NCI-H345 treated with DMSO at 0.1 percent for 48 hours (cell line): Measurements from ENCODE around the gene ZNF846.
"Not testable (repeated sequence)": the region's sequence is repeated elsewhere in the genome, so short reads cannot be mapped to it uniquely, and the experiment has no call there.

ENCODE experiments used
- DNase-seq: peaks from one replicate; lab custom pipeline; 2025; ENCODE audit not compliant: unreplicated experiment; lab: John Stamatoyannopoulos, UW

Gene ZNF846

GRCh38 chr19:9768175-9769112 is at the start of gene ZNF846:
ZNF846 (minus strand) TSS chr19:9768738; CDS start chr19:9764950, 3,788 bp downstream.
- DNase-seq: peak; percentile 89

DNA sequence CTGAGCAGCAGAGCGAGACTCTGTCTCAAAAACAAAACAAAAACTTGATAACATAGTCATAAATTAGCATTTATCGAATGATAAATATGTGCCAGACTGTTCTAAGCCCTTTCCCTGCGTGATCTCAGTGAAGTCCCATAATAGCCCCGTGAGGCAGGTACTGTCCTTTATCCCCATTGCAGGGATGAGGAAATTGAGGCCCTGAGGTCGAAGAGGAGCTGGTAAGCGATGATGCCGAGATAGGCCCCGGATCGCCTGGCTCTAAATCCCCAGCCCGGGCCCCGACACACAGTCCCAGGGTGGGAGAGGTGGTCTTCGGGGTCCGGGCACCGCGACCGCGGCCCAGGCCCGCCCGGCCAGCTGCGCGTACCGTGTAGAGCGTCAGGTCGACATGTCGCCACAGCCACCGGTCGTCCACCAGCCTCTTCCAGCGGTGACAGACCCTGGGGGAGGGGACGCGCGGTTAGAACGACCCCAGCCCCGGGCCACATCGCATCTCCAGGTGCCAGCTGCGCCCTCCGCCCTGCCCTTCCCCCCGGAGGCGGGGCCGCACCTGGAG is 49.7 kb upstream of the ZNF846 start:
- DNase-seq: no peak

GRCh38 chr19:9811139-9811538 is 42.6 kb upstream of the ZNF846 start:
- no peak for DNase-seq

DNA sequence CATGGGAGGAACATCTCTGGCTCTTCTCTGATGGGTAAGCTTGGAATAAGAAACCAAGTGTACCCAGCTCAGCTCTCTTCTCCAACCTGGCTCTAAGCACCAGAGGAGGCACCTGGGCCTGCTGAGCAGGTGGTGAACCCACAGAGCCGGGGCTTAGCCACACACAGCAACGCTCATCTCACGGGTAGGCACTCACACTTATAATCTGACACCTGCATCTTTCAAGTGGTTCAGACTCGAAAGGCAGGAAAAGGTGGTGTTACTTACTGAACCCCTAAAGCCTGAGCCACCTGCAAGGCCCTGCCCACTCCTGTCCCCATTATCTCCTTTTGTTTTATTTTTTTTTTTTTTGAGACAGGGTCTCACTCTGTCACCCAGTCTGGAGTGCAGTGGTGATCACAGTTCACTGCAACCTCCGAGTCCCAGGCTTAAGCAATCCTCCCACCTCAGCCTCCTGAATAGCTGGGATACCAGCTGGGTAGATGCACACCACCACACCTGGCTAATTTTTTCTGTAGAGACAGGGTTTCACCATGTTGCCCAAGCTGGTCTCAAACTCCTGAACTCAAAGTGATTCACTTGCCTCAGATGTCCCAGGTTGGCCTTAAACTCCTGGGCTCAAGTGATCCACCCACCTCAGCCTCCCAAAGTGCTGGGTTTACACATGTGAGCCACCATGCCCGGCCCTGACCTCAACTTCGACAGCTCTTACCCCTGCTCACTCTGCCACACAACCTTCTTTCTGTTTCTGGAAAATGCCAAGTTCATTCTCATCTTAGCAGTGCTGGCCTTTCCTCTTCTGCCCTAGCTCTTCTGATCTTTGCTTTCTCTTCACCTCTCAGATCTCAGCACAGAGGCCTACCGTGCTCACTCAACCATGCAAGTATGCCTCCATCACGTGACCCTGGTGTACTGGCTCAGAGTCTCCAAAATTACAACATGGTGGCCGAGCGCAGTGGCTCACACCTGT is 40.6 kb upstream of the ZNF846 start:
- no peak for DNase-seq

GRCh38 chr19:9806803-9807202 is 38.3 kb upstream of the ZNF846 start:
- no peak for DNase-seq

DNA sequence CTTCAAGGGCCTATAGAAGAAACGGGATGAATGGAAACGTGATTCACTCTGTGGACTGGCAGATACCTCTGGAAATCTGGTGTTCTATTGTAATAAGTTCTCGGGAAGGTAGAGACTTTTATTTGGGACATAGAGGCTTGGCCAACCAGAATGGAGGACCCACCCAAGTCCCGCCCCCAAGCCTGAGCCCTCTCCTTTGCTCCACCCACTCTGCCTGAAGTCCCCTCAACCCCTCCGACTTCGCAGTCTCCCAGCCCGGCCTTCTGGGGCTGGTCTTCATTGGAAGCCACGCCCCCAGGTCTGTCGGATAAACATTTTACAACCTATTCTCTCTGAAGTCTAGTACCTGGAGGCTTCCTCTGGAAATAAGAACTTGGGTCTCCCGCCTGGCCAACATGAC is 33.4 kb upstream of the ZNF846 start:
- DNase-seq: no peak

GRCh38 chr19:9799162-9799561 is 30.6 kb upstream of the ZNF846 start:
- no peak for DNase-seq

DNA sequence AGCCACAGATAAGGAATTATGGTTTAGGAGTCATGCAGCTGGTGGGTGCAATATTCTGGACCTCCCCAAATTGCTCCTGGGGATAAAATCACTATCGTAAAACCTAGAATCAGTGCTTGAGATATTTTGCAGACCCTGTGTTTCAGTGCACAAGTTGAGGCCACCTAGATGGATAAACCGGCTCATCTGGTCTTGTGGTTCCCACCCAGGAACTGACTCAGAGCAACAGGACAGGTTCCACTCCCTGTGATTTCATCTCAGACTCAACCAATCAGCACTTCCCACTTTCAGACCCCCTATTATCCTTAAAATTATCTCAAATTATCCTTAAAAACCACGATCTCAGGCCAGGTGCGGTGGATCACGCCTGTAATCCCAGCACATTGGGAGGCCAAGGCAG is 29.3 kb upstream of the ZNF846 start:
- no peak for DNase-seq

GRCh38 chr19:9796113-9796773 is 27.7 kb upstream of the ZNF846 start:
- DNase-seq: peak; percentile 80

GRCh38 chr19:9793071-9793591 is 24.6 kb upstream of the ZNF846 start:
- DNase-seq: no peak

GRCh38 chr19:9792206-9793070 is 23.9 kb upstream of the ZNF846 start:
- DNase-seq: peak; percentile 96

GRCh38 chr19:9791552-9792205 is 23.1 kb upstream of the ZNF846 start:
- DNase-seq: peak; percentile 92

DNA sequence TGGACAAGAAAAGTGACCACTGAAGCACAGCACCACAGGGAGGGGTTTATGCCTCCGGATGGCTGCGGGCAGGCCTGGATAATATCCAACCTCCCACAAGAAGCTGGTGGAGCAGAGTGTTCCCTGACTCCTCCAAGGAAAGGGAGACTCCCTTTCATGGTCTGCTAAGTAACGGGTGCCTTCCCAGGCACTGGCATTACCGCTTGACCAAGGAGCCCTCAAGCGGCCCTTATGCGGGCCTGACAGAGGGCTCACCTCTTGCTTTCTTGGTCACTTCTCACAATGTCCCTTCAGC is 22.5 kb upstream of the ZNF846 start:
- not testable (repeated sequence) for DNase-seq

- not testable (repeated sequence) for DNase-seq
Observed at GRCh38 chr19:9789579-9789978, 21.0 kb upstream of the ZNF846 start.

DNA sequence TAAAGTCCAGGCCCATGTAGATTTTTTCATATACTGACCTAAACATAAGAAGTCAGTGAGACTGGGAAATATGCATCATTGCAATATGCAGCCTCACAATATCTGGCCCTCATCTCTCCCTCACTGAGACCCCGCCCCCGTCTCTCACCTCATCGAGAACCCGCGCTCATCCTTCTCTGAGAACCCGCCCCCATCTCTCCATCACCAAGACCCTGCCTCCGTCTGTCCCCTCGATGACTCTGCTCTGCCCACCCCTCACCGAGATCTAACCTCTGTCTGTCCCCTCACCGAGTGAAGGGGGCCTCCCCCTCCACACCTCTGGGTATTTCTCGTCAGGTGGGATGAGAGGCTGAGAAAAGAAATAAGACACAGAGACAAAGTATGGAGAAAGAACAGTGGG is 20.5 kb upstream of the ZNF846 start:
- no peak for DNase-seq

GRCh38 chr19:9788604-9789003 is 20.1 kb upstream of the ZNF846 start:
- not testable (repeated sequence) for DNase-seq

- no peak for DNase-seq
Observed at GRCh38 chr19:9786819-9787218, 18.3 kb upstream of the ZNF846 start.

DNA sequence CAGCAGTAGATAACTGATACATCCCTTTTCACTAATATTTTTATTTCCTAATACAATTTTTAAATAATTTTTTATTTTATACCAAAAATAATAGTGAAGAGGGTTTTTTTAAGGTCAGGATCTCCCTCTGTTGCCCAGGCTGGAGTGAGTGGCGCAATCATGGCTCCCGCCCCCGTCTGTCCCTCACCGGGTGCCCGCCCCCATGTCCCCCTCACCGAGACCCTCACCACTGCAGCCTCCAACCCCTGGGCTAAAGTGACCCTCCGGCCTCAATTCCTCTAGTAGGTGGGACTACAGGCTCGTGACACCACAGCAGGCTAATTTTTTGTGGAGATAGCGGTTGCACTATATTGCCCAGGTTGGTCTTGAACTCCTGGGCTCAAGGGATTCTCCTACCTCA is 17.8 kb upstream of the ZNF846 start:
- no peak for DNase-seq
